K562 (cell line): ENCODE measurements around the gene CAPZB.

Experiments used
- CTCF ChIP-seq, 3 experiments: IDR thresholded peaks in 2 of 3; conservative IDR thresholded peaks in 1 of 3; 2 replicates each; pipeline ENCODE4 v1.5.1; 2011 to 2012; ENCODE audit warnings: low read length in 3 of 3, mild to moderate bottlenecking in 3 of 3, control low read depth in 2 of 3, improper control_type of control experiment in 1 of 3, inconsistent platforms in 1 of 3, low read depth in 1 of 3, mixed read lengths in 1 of 3, moderate library complexity in 1 of 3; ENCODE audit not compliant: insufficient read depth in 2 of 3
- FOXJ3 ChIP-seq: sonication (generic); formaldehyde crosslinking; IDR thresholded peaks from 2 replicates; pipeline ENCODE4 v1.4.0; 2020; ENCODE audit warnings: mild to moderate bottlenecking, missing genetic modification reagents
- FOXP4 ChIP-seq: sonication (generic); formaldehyde crosslinking; IDR thresholded peaks from 2 replicates; pipeline ENCODE4 v1.8.0; 2022; ENCODE audit warnings: mild to moderate bottlenecking, missing genetic modification reagents, borderline replicate concordance
- HNRNPUL1 ChIP-seq: fragments of 200-400 bp; formaldehyde crosslinking; IDR thresholded peaks from 2 replicates; pipeline ENCODE4 v1.6.1; 2017; ENCODE audit warnings: low read length
- PHB ChIP-seq: fragments of 250-450 bp; sonication (Bioruptor Pico); IDR thresholded peaks from 2 replicates; pipeline ENCODE4 v1.5.0; 2021
- ZNF561 ChIP-seq: fragments of 450-650 bp; formaldehyde crosslinking; conservative IDR thresholded peaks from 2 replicates; pipeline ENCODE4 v1.4.0; 2020; ENCODE audit warnings: mild to moderate bottlenecking, moderate library complexity
- ZSCAN29 ChIP-seq: fragments of 450-650 bp; IDR thresholded peaks from 2 replicates; pipeline ENCODE4 v1.6.1; 2017

DNA sequence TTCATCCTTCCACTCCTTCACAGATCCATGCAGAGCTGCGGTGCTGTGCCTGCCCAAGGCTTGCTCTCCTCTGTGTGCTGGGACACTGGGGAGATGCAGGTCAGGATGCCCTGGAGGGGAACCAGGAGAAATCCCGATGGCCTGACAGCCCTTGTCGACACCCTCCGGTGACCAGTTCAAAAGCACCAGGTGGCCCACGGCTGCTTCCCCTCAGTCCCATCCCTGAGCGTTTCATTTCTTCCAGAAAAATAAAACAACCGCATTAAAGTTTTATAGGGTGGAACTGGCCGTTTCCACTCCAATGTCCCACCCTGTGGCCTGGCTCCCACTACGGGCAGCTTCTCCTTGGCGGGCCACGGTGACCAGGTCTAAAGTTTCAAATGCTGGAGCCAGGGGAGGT is 124.9 kb downstream of the CAPZB start:
- TF ChIP-seq CTCF (IDR thresholded peaks at IDR 0.05 in 2 of 3, conservative IDR thresholded peaks at IDR 0.05 in 1 of 3; ENCODE audit: insufficient read depth in 2 of 3, low read depth in 1 of 3, low read length in 3 of 3) (no peak), FOXP4 (no peak), FOXJ3 (CRISPR knock-in tag) (no peak), ZNF561 (CRISPR knock-in tag) (no peak), HNRNPUL1 (no peak), ZSCAN29 (no peak), PHB (CRISPR knock-in tag) (no peak)
